ENCODE results near the gene MTAP. TPM values are rescaled to one million over a fixed set of nuclear protein-coding genes. Genes with fewer than 3 reads are reported as not detected.

The MTAP gene
- polyA plus RNA-seq, 3 donors = 33.7 to 46.5 (median 43.6) TPM

GRCh38 chr9:21967169-21967568, 164.7 kb downstream of the MTAP start:
- DNase-seq = no peak

DNA sequence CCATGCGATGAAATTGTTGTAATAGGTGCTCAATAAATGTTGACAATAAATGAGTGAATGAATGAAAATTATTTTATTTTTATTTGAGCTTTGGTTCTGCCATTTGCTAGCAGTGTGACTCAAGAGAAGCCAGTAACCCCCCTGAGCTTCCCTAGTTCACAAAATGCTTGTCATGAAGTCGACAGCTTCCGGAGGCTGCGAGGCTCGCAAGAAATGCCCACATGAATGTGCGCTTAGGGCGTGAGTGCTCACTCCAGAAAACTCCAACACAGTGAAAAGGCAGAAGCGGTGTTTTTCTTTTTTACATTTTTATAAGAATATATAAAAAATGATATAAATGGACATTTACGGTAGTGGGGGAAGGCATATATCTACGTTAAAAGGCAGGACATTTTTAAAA, 165.3 kb downstream of the MTAP start:
- DNase-seq = no peak

DNA sequence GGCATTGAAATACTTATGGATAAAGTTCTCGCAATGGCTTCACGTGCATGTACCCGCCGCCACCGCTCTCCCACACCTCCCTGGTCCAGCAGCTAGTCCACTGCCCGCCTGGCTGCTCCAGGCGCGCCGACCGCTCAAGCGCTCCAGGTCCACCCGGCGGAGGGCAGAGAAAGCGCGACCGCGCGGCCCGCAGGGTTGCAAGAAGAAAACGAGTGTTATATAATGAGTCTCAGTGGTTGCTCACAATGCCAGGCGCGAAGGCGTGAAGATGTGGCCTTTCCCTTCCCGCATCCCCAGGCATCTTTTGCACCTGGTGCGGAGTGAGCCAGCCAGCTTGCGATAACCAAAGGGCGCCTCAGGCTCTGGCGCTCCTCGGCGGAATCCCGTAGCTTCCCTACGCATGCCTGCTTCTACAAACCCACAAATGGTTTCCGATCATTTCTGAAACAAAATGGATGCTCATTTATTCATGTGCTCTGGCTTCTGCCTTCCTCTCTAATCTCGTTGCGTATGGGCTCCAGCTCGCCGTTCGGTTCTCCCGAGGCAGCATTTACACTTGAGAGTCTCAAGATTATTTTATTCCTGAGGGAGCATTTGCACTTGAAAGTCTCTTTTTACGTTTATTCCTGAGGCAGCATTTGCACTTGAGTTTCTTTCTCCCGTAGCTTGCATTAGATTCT, 166.0 kb downstream of the MTAP start:
- no peak for DNase-seq

- no peak for DNase-seq
Measured at GRCh38 chr9:21969011-21969940, 166.8 kb downstream of the MTAP start.

DNA sequence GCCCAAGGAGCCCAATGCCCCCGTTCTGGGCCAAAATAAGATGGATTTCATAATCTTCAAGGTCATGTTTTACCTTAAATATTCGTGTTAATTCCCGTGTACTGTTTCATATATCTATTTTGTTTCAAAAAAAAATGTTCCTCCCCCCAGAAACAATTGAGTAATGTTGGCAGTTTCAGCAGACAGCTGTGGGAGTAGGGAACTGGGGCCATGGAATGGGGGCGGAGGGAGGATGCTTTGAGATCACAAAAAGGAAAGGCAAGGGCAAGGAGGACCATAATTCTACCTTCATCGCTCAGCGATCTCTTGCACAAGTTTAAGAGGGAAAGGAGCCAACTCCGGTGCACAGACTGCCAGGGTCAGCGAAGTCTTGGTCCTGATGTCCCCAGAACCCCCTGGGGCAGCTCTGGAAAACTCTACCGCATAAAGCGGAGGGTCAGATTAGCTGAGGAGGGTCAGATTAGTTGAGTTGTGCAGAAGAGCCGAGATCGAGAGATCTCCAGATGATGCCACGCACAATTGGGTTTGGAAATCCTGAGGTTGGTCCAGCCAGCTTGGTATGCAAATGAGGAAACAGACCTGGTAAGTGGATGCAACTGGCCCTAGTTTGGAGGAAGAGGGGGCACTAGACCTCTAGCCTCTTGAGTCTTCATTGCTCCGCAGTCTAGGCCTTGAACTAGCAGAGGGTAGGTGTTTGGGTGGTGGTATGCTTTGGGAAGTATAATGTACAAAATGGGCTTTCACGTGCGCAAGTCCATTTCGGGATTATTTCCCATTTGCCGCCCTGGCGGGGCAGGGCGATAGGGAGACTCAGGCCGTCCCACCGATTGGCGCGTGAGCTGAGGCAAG, 167.7 kb downstream of the MTAP start:
- no peak for DNase-seq

- no peak for DNase-seq
Measured at GRCh38 chr9:21970800-21971640, 168.6 kb downstream of the MTAP start.

GRCh38 chr9:21972361-21972760, 169.9 kb downstream of the MTAP start:
- no peak for DNase-seq

DNA sequence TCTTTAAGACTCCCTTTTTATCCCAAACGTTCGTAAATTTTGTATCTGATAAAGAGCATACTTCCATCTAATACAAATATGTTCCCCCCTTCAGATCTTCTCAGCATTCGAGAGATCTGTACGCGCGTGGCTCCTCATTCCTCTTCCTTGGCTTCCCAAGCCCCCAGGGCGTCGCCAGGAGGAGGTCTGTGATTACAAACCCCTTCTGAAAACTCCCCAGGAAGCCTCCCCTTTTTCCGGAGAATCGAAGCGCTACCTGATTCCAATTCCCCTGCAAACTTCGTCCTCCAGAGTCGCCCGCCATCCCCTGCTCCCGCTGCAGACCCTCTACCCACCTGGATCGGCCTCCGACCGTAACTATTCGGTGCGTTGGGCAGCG, 171.9 kb downstream of the MTAP start:
- DNase-seq = no peak

- DNase-seq = no peak
Measured at GRCh38 chr9:21974722-21975409, 172.4 kb downstream of the MTAP start.

GRCh38 chr9:21976334-21976875, 174.0 kb downstream of the MTAP start:
- DNase-seq = no peak

- DNase-seq = no peak
Measured at GRCh38 chr9:21982391-21982790, 180.0 kb downstream of the MTAP start.

- DNase-seq = no peak
Measured at GRCh38 chr9:21982861-21983560, 180.6 kb downstream of the MTAP start.

DNA sequence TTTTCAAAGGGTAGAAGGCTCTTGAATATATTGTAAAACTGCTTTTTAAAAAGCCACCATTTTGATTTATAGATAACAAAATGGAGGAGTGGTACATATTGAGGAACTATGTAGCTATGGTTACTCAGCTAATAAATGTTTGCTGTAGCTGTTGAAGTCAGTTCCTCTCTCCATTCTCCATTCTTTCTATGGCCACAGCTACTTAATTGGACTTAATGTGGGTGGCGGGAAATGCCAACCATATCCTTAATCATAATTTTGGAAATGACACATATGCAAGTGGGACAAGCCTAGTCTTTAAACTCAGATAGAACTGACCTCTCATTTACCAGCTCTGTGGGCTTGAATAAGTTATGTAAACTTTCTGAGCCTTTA, 181.1 kb downstream of the MTAP start:
- no peak for DNase-seq

DNA sequence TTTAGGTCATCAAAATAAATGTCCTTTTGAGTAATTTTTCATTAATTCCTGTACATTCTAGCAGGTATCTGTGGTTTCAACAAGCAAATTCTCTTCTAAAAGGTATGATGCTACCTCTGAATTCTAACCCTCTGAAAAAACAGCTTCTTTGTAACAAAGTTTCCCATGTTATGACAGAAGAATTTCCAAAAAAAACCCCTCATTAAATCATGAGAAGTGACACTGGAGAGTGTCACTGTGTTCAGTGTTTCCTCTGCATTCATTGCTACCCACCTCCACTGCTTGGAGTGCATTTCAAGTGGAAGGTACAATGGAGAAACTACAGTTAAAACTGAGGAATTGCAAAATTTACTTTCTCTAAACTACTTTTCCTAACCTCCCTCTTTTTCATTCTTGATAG, 181.7 kb downstream of the MTAP start:
- no peak for DNase-seq

GRCh38 chr9:21985964-21986667, 183.7 kb downstream of the MTAP start:
- no peak for DNase-seq

Data from renal pelvis (tissue), 4 donors.